Measurements from ENCODE around the gene FEZF2.

The FEZF2 gene

DNA sequence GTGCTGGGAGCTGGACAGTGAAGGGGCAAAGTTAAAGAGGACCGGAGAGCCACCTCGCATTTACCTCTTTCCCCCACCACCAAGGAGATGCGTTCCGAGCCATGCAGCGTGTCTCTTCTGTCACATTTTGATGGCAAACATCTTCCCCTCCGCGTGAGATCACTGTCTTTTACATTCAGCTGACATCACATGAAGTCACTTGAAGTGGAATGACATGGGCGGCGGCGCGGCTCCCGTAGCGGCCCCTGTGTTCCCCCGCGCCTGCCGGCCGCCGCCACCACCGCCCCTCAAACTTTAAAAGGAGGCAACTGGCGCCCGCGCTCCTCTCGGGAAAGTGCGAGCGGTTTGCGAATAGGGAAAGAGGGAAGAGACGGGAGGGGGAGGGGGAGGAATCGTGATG, at the start of gene FEZF2:
Gene FEZF2, minus strand, starts transcription at position 336 of the 400 bp plus-strand sequence. CDS start 682 bp downstream, outside the sequence.
- H3K27me3 ChIP-seq, result peaks cover 8 to 100% of the 10 kb centered on the region in 2 donors
- H3K36me3 ChIP-seq, result no peaks in the 10 kb centered on the region
- no peak within 1 kb of the TSS for H3K27ac ChIP-seq
- H3K9me3 ChIP-seq, result no peaks in the 10 kb centered on the region
- TF ChIP-seq, protein P1, sequence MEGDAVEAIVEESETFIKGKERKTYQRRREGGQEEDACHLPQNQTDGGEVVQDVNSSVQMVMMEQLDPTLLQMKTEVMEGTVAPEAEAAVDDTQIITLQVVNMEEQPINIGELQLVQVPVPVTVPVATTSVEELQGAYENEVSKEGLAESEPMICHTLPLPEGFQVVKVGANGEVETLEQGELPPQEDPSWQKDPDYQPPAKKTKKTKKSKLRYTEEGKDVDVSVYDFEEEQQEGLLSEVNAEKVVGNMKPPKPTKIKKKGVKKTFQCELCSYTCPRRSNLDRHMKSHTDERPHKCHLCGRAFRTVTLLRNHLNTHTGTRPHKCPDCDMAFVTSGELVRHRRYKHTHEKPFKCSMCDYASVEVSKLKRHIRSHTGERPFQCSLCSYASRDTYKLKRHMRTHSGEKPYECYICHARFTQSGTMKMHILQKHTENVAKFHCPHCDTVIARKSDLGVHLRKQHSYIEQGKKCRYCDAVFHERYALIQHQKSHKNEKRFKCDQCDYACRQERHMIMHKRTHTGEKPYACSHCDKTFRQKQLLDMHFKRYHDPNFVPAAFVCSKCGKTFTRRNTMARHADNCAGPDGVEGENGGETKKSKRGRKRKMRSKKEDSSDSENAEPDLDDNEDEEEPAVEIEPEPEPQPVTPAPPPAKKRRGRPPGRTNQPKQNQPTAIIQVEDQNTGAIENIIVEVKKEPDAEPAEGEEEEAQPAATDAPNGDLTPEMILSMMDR (IDR thresholded peaks at IDR 0.05), result no peak
- no peak for DNase-seq
- H3K4me1 ChIP-seq, result peaks cover 0 to 76% (median 47%) of the 10 kb centered on the region in 4 donors
- H3K4me3 ChIP-seq, result peak within 1 kb of the TSS; percentile 18 to 43
- intact Hi-C loops (cut with DNase I; ENCODE audit: low total_unique reads), result no loop called here

DNA sequence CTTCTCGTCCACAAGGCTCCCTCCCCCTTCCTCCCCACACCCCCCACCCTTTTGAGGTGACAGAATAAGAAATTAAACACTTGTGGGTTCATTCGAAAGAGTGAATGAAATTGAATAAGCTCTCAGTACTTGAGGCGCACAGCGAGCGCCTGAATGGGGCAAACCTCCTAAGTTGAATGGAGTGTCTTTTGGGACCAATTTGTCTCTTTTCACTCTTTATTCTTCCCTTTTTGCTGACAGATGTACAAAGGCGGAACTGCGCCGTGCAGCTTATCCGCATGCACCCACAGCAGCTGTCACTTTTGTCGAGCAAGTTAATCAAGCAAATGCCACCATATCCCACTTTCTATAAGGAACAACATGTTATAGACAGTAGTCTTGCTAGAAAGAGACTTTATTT, 47.9 kb upstream of the FEZF2 start:
- intact Hi-C loops (cut with DNase I; ENCODE audit: low total_unique reads), result no loop called here
- no peaks in the 10 kb centered on the region for H3K4me1 ChIP-seq
- no peak overlapping the region for H3K4me3 ChIP-seq
- TF ChIP-seq, protein P1 (IDR thresholded peaks at IDR 0.05), result no peak
- no peak for DNase-seq
- H3K9me3 ChIP-seq, result no peaks in the 10 kb centered on the region
- peaks cover 0 to 9% of the 10 kb centered on the region in 2 donors for H3K27me3 ChIP-seq
- no peaks in the 10 kb centered on the region for H3K36me3 ChIP-seq
- no peak overlapping the region for H3K27ac ChIP-seq

DNA sequence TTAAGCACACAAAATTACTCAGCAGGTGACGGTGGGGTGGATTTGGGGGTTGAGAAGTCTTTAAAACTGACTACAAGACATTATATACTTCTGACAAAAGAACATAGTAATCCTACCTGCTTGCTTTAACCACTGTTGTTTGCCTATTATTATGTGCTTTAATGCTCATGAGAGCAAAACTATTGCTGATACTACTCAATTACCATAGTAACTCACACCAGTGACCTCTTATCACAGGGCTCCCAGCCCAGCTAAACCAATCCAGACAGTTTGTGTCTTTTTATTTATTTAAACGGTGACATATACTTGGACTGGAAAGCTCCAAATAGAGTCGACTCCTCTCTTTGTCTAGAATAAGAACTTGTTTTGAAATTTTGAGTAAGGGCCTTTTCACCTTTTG, 42.8 kb upstream of the FEZF2 start:
- Histone ChIP-seq H3K27ac (no peak overlapping the region), H3K36me3 (no peaks in the 10 kb centered on the region), H3K4me3 (no peak overlapping the region), H3K4me1 (no peaks in the 10 kb centered on the region), H3K27me3 (no peaks in the 10 kb centered on the region), H3K9me3 (no peaks in the 10 kb centered on the region)
- no peak for DNase-seq
- TF ChIP-seq, protein P1 (IDR thresholded peaks at IDR 0.05), result no peak
- intact Hi-C loops (cut with DNase I; ENCODE audit: low total_unique reads), result no loop called here

DNA sequence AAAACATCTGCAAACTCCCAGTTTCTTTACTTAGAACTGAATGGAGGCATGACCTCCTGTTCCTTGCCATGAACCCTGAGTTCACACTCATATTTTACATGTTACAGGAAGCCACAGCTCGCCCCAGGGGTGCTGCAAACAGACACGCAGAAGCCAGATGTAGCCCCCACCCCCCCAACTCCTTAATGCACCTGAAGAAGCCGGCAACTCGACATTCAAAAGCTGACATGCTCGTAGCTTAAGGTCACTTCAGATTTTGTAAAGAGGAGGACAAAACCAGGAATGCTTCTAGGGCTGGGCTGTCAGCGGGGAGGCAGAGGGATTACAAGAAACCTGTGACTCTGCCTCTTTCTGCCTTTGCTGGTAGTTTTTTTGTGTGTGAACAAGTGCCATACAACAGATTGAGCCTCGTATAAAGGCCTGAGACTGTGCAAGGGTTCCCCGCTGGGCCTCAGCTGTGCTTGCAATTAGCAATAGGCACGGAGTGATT, 42.0 kb upstream of the FEZF2 start:
- H3K27me3 ChIP-seq, result no peaks in the 10 kb centered on the region
- no peak for DNase-seq

DNA sequence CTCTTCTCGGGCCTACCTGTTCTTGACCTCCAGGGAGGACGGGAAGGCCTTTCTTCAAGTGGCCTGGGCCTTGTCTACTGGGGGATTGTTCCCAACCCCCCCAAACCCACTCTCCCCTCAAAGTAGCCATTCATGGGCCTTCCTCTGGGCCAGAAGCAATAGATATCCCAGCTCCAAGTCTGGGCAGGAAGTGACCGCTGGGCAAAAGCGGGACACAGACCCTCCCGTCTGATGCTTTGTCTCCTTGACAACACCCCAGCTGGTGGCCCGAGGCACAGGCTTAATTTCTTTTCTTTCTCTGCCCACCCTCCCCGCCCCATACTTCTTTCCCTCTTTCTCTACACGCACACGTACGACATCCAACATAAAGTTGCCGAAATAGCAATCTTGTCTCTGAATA, 41.4 kb upstream of the FEZF2 start:
- Histone ChIP-seq H3K4me3 (no peak overlapping the region), H3K36me3 (no peaks in the 10 kb centered on the region), H3K27me3 (no peaks in the 10 kb centered on the region), H3K9me3 (no peaks in the 10 kb centered on the region), H3K4me1 (no peaks in the 10 kb centered on the region), H3K27ac (no peak overlapping the region)
- no peak for DNase-seq
- intact Hi-C loops (cut with DNase I; ENCODE audit: low total_unique reads), result no loop called here
- TF ChIP-seq, protein P1 (IDR thresholded peaks at IDR 0.05), result no peak

More for the DNA sequence above, 42.0 kb upstream of the FEZF2 start:
- TF ChIP-seq, protein P1 (IDR thresholded peaks at IDR 0.05), result no peak
- Histone ChIP-seq H3K9me3 (no peaks in the 10 kb centered on the region), H3K27ac (no peak overlapping the region), H3K4me1 (no peaks in the 10 kb centered on the region), H3K4me3 (no peak overlapping the region), H3K36me3 (no peaks in the 10 kb centered on the region)
- intact Hi-C loops (cut with DNase I; ENCODE audit: low total_unique reads), result no loop called here

DNA sequence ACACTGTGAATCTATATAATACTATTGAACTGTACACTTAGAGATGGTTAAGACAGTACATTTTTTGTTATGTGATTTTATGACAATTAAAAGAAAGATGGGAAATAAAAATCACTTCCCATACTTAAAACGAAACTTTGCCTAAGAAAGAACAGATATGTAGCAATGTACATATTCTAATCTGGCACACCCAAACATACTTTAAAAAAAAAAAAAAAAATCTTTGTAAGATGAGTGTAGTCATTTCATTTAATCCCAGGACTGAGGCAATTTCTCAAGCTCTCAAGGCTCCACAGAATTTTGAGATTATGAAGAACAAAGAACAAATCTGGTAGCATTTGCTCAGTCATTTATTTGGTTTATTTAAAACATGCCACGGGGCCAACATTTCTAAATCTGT, 40.3 kb upstream of the FEZF2 start:
- no peak for DNase-seq
- TF ChIP-seq, protein P1 (IDR thresholded peaks at IDR 0.05), result no peak
- H3K36me3 ChIP-seq, result no peaks in the 10 kb centered on the region
- H3K27ac ChIP-seq, result no peak overlapping the region
- H3K27me3 ChIP-seq, result no peaks in the 10 kb centered on the region
- H3K4me3 ChIP-seq, result no peak overlapping the region
- H3K9me3 ChIP-seq, result no peaks in the 10 kb centered on the region
- no peaks in the 10 kb centered on the region for H3K4me1 ChIP-seq
- intact Hi-C loops (cut with DNase I; ENCODE audit: low total_unique reads), result no loop called here
